Colonic mucosa (tissue), 4 donors: ENCODE results near the gene PEX11G. TPM values are rescaled to one million over a fixed set of nuclear protein-coding genes. Genes with fewer than 3 reads are reported as not detected.
A peak's percentile ranks its signal among the peaks of the same experiment; 100 is the strongest.

Source experiments
- DNase-seq: peaks from one replicate; pipeline ENCODE4 v3.0.0-alpha.2; 2020
- H3K27ac ChIP-seq: fragments of 200-600 bp; one replicate; pipeline ENCODE4 v1.8.0; 2021
- H3K27me3 ChIP-seq: fragments of 200-600 bp; one replicate; pipeline ENCODE4 v1.8.0; 2021
- H3K36me3 ChIP-seq: fragments of 200-600 bp; one replicate; pipeline ENCODE4 v1.8.0; 2021
- H3K4me1 ChIP-seq: fragments of 200-600 bp; one replicate; pipeline ENCODE4 v1.8.0; 2021; ENCODE audit warnings: mild to moderate bottlenecking
- H3K4me3 ChIP-seq: fragments of 200-600 bp; one replicate; pipeline ENCODE4 v1.8.0; 2021
- H3K9ac ChIP-seq, 2 donors: one replicate each; pipeline ENCODE4 v1.7.0; 2013; ENCODE audit warnings: control low read depth in 2 of 2, low read depth in 2 of 2, low read length in 2 of 2
- H3K9me3 ChIP-seq: fragments of 200-600 bp; one replicate; pipeline ENCODE4 v1.8.0; 2021
- intact Hi-C: fragments of 100-400 bp; cut with DNase I; formaldehyde crosslinking; loops from one replicate; pipeline ENCODE4 v1.14.1; 2022
- total RNA-seq, 2 donors: library from RNA; stranded (reverse); fragmentation: NEBNext Ultra II Directional in 1 of 2; extraction: Animal tissue kit (Norgen Biotek cat#: 25700) in 1 of 2; gene quantifications; one replicate each; pipeline ENCODE4 v1.2.1, GENCODE V29; 2021
- TF ChIP-seq, protein P1 (sequence below): fragments of 200-600 bp; IDR thresholded peaks from one replicate; pipeline ENCODE4 v1.8.0; 2022; ENCODE audit warnings: antibody characterized with exemption, mild to moderate bottlenecking
- donor health status: healthy.
- donor health status: DM: no; HTN: no; CAD: no.
- donor health status: DM: no; HTN: no; CAD: no.

PEX11G gene
- total RNA-seq, 2 donors from 2014 or later = 5.7 to 6.6 TPM

- peak overlapping the region; percentile 77 for H3K4me3 ChIP-seq
- intact Hi-C loops = no loop called here
- no peaks in the 10 kb centered on the region for H3K27me3 ChIP-seq
- peak overlapping the region; percentile 78 to 91 for H3K9ac ChIP-seq
- H3K4me1 ChIP-seq = peaks cover 4% of the 10 kb centered on the region
- H3K36me3 ChIP-seq = no peaks in the 10 kb centered on the region
- no peaks in the 10 kb centered on the region for H3K9me3 ChIP-seq
- H3K27ac ChIP-seq = peak overlapping the region; percentile 73
- peak; percentile 92 for DNase-seq
- TF ChIP-seq, protein P1, sequence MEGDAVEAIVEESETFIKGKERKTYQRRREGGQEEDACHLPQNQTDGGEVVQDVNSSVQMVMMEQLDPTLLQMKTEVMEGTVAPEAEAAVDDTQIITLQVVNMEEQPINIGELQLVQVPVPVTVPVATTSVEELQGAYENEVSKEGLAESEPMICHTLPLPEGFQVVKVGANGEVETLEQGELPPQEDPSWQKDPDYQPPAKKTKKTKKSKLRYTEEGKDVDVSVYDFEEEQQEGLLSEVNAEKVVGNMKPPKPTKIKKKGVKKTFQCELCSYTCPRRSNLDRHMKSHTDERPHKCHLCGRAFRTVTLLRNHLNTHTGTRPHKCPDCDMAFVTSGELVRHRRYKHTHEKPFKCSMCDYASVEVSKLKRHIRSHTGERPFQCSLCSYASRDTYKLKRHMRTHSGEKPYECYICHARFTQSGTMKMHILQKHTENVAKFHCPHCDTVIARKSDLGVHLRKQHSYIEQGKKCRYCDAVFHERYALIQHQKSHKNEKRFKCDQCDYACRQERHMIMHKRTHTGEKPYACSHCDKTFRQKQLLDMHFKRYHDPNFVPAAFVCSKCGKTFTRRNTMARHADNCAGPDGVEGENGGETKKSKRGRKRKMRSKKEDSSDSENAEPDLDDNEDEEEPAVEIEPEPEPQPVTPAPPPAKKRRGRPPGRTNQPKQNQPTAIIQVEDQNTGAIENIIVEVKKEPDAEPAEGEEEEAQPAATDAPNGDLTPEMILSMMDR = no peak
Observed at GRCh38 chr19:7533925-7534480, 45.2 kb upstream of the PEX11G start.

GRCh38 chr19:7533281-7533885 is 44.5 kb upstream of the PEX11G start:
- TF ChIP-seq, protein P1 = no peak
- no peaks in the 10 kb centered on the region for H3K9me3 ChIP-seq
- H3K4me3 ChIP-seq = peak overlapping the region; percentile 77
- DNase-seq = peak; percentile 76
- intact Hi-C loops = no loop called here
- H3K36me3 ChIP-seq = no peaks in the 10 kb centered on the region
- peak overlapping the region; percentile 73 for H3K27ac ChIP-seq
- H3K27me3 ChIP-seq = no peaks in the 10 kb centered on the region
- H3K9ac ChIP-seq = peak overlapping the region; percentile 78 to 91
- H3K4me1 ChIP-seq = peaks cover 4% of the 10 kb centered on the region

DNA sequence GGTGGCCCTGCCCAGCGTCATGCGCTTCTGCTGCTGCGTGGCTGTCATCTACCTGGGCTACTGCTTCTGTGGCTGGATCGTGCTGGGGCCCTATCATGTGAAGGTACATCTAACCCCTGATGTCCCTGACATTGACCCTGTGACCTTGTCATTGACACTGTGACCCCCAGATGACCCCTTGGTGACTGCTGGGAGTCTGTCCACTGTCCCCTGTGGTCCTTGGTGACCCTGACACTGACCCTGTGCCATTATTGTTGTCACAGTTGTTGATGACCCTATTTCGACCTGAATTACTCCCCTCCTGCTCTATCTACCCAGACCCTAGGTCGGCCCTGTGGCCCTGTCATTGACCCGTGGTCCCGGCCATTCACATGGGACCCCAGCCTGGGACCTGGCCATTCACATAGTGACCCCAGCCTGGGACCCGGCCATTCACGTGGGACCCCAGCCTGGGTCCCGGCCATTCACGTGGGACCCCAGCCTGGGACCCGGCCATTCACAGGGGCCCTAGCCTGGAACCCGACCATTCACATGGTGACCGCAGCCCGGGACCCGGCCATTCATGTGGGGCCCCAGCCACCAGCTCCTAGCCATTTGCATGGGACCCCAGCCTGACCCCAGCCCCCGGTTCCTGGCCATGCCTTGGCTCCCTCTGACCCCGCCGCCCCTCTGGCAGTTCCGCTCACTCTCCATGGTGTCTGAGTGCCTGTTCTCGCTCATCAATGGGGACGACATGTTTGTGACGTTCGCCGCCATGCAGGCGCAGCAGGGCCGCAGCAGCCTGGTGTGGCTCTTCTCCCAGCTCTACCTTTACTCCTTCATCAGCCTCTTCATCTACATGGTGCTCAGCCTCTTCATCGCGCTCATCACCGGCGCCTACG is 41.0 kb upstream of the PEX11G start:
- TF ChIP-seq, protein P1 = no peak
- no peaks in the 10 kb centered on the region for H3K36me3 ChIP-seq
- intact Hi-C loops = no loop called here
- DNase-seq = no peak
- H3K27ac ChIP-seq = no peak overlapping the region
- no peaks in the 10 kb centered on the region for H3K27me3 ChIP-seq
- H3K4me1 ChIP-seq = no peaks in the 10 kb centered on the region
- H3K4me3 ChIP-seq = no peak overlapping the region
- H3K9me3 ChIP-seq = no peaks in the 10 kb centered on the region
- no peak overlapping the region for H3K9ac ChIP-seq

GRCh38 chr19:7529246-7529600 is 40.4 kb upstream of the PEX11G start:
- H3K4me3 ChIP-seq = no peak overlapping the region
- no peak overlapping the region for H3K27ac ChIP-seq
- no peak for DNase-seq
- no peaks in the 10 kb centered on the region for H3K4me1 ChIP-seq
- intact Hi-C loops = no loop called here
- no peaks in the 10 kb centered on the region for H3K27me3 ChIP-seq
- H3K9ac ChIP-seq = no peak overlapping the region
- no peaks in the 10 kb centered on the region for H3K36me3 ChIP-seq
- TF ChIP-seq, protein P1 = no peak
- no peaks in the 10 kb centered on the region for H3K9me3 ChIP-seq

DNA sequence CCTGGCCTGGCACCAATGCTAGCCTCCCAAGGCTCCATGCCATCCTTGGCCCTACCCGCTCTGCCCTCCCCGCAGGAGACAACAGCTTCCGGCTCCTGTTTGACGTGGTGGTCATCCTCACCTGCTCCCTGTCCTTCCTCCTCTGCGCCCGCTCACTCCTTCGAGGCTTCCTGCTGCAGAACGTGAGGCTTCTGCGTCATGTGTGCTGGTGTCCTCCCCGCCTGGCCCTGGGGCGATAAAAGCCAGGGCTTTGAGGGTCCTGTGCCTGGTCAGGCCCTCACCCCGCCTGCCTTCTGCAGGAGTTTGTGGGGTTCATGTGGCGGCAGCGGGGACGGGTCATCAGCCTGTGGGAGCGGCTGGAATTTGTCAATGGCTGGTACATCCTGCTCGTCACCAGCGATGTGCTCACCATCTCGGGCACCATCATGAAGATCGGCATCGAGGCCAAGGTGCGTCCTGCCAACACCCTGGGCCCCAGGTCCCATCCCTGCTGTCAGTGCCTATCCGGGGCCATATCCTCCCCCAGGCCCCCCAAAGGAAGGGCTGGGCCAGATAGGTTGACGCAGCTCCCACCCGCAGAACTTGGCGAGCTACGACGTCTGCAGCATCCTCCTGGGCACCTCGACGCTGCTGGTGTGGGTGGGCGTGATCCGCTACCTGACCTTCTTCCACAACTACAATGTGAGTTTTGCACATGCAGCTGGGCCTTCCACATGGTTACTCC is 39.8 kb upstream of the PEX11G start:
- intact Hi-C loops = no loop called here
- H3K27me3 ChIP-seq = no peaks in the 10 kb centered on the region
- TF ChIP-seq, protein P1 = no peak
- H3K4me1 ChIP-seq = no peaks in the 10 kb centered on the region
- no peaks in the 10 kb centered on the region for H3K36me3 ChIP-seq
- no peak for DNase-seq
- H3K9me3 ChIP-seq = no peaks in the 10 kb centered on the region
- H3K27ac ChIP-seq = no peak overlapping the region
- H3K4me3 ChIP-seq = no peak overlapping the region
- H3K9ac ChIP-seq = no peak overlapping the region
